ENCODE data around the gene ANKRD36B.
A peak's percentile ranks its signal among the peaks of the same experiment; 100 is the strongest.
"Not testable (repeated sequence)": the region's sequence is repeated elsewhere in the genome, so short reads cannot be mapped to it uniquely, and the experiment has no call there.

The ANKRD36B gene

DNA sequence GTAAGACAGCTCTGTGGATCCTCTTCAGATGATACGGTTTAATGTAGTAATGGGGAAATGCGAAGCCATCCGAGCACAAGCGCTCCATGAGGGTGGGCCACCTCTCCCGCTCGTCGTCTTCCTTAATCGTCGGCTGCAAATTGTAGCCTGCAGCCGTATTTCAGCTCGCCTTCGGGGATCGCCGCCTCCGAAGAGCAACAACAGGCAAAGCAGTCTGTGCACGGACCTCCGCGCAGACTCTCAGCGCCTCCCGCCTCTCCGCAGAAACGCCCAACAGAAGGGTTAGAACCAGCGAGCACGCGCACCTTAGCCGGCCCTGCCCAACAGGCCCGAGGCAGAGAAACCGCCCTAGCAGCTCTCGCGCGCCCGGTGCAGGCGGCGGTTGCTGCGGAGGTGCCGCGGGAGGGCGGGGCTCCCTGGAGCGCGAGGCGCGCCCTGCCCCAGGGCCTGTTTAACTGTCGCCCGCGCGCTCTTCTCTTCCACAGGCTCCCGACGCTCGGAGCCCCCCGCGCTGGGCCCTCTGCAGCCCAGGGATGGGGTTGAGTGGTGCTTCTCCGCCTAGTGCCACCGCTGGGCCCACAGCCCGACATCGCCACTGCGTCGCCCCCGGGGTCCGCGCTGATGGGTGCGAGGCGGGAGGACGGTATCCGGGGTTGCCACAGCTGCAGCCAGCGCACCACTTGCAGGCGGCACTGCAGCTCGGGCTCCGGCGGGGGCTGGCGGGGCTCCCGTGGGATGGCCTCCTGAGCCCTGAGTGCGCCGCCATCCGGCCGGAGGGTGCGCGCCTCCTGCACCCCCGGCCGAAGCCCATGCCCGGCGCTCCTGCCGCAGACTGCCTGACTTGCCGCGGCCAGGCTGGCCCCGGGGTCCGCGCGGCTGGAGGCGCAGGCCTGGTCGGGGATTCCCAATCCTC is at the start of gene ANKRD36B:
Gene ANKRD36B (minus strand): TSS at position 280 of the 913 bp plus-strand sequence. CDS start 192 bp downstream, at position 88.
- DNase-seq = peak; percentile 75

DNA sequence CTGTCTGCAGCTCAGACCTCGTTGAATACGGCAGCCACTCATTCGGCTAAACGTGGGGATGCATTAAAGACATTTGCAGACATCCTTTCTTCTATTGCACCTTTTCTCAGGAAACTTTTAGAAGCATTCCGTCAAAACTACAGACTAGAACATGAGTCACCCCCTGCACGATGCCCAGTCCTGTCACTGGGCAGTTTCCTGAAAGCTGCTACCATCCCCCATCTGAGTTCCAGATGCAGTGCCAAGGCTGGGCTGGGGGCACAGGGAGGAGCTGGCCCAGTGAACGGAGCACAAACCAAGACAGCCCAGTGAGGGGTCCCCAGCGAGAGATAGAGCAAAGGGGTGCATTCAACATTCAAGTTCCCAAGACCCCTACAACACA is 36.4 kb upstream of the ANKRD36B start:
- DNase-seq = not testable (repeated sequence)

DNA sequence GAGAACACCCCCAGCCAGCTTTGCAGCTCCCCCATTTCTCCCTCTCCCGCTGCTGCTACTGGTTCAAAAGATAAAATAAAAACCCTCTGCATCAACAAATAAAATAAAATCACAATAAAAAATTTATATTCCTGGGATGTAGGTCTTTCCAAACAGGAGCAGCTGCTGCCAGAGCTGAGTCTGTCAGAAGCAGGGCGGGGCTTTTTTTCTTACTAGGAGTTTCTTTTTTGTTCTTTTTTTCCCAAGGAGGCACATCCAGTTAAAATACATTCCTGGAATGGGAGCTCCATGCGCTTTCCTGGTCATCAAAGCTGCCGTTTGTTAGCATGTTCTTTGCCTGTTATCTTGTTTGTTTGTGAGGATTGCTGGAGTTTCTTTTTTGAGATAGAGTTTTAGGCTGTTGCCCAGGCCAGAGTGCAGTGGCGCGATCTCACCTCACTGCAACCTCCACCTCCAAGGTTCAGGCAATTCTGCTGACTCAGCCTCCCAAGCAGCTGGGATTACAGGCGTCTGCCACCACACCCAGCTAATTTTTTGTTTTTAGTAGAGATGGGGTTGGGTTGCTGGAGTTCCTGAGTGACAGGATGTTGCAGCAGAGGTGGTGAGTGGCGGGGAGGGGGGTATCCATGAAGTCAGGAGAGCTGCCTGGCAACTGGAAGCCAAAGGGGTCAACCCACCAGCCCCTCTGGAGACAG is 35.8 kb upstream of the ANKRD36B start:
- not testable (repeated sequence) for DNase-seq

DNA sequence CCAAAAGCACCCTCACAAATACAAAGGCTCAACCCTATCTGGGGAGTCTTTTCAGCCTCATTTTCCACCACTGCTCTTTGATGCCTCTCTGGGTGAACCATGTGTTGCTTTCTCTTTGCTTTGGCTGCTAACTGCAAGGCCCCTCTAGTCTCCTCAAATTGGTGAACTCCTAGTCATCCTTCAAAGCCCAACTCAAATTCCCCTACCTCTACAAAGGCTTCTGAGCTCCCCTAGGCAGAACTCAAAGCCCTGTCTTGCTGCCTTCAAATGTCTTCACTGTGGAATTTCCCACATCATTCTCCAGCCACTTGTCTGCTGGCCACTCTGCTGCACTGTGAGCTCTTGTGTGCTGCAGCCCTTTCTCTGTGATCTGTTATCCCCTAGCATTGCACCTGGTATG is 33.3 kb upstream of the ANKRD36B start:
- DNase-seq = not testable (repeated sequence)

DNA sequence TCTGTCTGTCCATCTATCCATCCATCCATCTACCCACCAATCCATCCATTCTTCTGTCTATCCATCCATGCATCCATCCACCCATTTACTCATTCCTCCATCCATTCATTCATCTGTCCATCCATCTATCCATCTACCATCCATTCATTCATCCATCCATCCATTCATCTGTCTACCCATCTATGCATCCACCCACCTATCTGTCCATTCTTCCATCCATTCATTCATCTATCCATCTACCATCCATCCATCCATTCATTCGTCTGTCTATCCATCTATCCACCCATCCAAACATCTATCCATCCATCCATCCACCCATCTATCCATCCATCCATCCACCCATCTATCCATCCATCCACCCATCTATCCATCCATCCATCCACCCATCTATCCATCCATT is 30.8 kb upstream of the ANKRD36B start:
- DNase-seq = not testable (repeated sequence)

DNA sequence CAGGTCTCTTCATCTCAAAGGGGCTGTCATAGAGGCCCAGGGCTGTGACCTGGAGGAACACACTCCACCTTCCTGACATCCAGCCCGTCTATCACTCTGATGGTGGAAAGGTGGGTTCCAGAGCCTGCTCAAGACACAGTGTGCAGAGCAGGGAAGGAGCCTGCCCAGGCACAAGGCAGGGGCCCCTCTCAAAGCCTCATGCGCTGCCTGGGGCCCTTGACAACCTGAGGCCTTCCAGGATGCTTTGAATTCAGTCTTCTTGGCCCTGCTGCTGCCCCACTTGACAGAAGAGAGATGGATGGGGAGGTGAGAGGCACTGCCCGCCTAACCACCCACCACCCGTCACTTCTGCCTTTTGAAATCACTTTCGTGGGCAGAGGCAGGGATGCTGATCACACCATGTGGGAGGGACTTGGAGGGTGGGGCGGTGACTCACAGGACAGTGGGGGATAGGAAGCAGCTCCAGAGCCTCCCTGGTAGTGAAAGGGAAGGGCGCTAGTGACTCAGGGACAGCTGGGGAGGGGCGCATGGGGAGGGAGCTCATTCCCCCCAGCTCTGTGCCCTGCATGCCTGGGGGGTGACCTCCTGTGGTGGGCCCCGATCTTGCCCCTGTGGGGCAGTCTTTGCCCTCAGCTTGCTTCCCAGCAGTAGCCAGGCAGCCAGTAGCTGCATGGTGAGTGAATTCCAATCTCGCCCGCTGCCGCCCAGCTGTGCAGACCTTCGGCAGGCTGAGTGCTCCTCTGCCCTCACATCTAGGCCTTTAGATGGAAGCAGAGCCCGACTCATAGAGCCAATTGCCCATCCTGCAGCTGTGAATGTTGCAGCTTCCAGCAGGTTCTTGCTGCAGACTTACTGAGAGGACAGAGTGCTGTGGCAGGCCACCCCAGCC is 29.5 kb upstream of the ANKRD36B start:
- DNase-seq = not testable (repeated sequence)

DNA sequence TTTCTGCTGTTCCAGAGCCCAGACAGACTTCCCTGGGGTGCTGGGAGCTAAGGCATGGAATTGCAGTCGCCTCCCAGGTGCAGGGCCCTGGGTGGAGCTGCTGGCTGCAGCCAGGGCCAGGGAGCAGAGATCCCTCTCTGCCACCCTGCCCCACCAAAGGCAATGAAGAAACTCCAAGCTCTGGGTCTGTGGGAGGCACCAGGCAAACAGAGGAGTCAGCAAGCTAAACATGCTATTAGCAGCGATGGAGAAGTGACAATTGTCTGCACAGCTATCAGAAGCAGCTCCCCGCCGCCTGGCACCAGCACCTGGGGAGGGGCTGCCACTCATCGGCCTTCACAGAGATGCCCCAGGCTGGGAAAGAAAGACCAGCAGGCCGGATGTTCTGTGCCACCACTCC is 28.2 kb upstream of the ANKRD36B start:
- DNase-seq = no peak

DNA sequence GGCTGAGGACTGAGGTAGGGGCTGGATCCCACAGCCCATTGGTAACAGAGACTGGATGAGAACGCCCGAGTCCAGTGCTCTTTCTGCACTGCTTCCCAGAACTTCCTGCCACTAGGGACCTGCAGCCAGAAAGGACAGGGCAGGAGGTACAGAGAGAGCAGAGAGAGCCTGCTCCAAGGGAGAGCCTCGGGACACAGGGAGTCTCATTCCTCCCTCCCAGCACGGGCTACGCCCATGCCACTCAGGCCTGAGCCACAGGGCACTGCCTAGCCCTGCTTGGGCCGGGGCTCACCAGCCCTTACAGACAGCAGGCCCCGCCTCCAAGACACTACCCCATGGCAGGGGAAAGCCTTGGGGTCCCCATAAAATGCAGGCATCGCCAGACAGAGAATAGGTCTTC is 26.1 kb upstream of the ANKRD36B start:
- not testable (repeated sequence) for DNase-seq

DNA sequence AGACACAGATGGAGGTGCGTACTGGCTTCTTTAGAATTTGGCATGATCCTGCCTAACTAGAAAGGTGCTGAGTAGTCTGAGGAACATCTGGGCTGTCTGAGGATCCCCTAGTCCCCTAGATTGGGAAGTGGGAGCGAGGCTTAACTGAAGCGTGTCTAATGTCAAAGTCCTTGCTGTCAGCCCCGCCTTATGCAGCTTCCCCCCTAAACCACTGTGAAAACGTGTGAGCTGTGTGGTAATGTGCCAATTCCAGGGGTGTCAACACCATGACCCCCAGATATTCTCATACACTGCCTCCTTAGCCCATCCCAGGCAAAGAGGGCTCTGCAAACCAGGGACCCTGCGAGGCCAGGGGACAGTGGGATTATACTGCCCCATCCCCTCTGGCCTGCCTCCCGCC is 22.2 kb upstream of the ANKRD36B start:
- not testable (repeated sequence) for DNase-seq

DNA sequence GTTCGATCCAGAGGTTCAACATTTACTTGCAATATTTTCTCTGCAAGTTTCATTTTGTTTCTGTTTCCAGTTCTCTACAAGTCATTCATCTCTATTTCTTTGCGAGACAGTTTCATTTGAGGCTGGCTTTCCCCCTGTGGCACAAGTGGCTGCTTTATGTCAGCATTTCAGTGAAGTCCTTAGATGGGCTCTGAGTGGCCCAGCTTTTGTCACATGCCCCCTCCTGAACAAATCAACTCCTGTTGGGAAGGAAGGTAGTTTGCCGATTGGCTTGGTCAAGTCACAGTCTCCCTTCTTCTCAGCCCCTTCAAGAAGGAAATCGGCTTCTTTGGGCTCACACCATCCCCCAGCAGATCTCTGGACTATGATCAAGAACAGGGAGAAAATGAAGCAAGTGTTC is 19.1 kb upstream of the ANKRD36B start:
- not testable (repeated sequence) for DNase-seq

DNA sequence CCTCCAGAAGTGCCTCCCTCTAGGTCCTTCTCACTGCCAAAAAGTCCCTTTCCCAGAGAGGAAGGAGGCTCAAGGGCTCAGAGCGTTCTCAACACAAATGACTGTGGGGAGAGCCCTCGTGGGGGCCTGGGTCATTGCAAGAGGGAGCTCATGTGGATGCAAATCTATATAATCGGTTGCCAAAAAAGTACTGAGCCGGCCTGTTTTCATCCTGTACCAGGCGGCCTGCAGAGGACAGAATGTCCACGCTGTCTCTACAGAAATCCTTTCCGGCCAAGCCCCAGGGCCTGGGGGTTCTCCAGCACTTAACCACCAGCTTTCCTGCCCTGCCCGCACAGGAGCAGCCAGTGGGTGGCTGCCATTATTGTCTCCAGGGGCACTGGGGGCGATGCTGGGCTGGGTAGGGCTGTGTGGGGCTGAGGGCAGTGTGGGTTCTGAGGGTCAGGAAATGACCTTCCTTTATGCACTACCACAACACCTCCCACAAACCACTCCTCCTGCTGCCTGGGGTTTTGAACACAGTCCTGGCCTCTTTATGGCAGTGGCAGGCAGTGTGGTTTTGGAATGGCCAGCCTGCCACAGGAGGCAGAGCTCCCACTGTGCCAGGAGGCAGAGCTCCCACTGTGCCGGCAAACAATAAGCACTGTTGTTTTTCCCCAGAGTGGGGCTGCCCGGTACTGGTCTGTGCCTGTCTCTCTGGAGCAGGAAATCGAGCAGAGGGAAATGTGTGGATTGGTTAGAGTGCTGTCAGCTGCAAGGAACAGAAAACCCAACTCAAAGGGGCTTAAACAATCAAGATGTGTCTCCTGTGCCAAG is 16.1 kb upstream of the ANKRD36B start:
- not testable (repeated sequence) for DNase-seq

DNA sequence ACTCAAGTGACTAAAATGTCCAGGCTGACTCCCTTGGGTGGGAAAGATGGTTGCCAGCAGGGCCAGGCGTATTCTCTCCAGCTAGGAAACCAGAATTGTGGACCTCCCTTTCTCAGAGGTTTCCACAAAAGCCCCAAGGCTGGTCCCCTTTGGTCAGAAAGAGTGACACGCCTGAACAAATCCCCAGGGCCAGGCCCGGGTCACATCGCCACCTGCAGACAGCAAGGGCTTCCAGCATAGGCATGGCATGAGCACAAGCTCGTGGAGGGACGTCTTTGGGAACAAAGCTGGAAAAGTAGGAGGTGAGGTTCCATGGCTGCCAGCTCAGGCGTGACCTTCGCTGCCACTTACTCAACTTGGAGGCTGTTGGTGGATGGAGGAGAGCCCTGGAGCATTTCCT is 15.4 kb upstream of the ANKRD36B start:
- DNase-seq = not testable (repeated sequence)

DNA sequence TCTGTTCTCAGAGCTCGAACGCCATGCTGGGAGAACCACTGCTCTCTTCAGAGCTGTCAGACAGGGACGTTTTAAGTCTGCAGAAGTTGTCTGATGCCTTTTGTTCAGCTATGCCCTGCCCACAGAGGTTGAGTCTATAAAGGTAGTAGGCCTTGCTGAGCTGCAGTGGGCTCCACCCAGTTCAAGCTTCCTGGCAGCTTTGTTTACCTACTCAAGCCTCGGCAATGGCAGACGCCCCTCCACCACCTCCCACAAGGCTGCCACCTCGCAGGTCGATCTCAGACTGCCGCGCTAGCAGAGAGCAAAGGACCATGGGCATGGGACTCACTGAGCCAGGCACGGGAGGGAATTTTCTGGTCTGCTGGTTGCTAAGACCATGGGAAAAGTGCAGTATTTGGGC is 11.9 kb upstream of the ANKRD36B start:
- not testable (repeated sequence) for DNase-seq

DNA sequence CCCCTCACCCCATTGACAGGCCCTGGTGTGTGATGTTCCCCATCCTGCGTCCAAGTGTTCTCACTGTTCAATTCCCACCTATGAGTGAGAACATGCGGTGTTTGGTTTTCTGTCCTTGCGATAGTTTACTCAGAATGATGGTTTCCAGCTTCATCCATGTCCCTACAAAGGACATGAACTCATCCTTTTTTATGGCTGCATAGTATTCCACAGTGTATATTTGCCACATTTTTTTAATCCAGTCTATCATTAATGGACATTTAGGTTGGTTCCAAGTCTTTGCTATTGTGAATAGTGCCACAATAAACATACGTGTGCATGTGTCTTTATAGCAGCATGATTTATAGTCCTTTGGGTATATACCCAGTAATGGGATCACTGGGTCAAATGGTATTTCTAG is 6.5 kb upstream of the ANKRD36B start:
- not testable (repeated sequence) for DNase-seq

DNA sequence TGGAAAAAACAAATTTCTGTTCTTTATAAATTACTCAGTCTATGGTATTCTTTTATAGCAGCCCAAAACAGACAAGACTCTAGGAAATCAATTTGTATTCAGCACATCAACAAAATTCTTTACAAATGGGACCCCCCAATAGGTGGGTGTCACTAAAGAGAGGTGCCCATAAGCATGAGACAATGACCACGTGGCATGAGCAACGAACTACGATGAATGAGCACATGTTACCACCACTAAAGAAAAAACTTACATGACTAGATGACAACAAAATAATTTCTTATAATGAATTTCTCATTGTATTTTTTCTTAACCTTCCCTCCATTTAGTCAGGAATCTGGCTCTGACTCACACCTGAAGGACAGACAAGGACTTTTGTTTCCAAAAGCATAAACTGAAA is 3.8 kb upstream of the ANKRD36B start:
- DNase-seq = not testable (repeated sequence)

DNA sequence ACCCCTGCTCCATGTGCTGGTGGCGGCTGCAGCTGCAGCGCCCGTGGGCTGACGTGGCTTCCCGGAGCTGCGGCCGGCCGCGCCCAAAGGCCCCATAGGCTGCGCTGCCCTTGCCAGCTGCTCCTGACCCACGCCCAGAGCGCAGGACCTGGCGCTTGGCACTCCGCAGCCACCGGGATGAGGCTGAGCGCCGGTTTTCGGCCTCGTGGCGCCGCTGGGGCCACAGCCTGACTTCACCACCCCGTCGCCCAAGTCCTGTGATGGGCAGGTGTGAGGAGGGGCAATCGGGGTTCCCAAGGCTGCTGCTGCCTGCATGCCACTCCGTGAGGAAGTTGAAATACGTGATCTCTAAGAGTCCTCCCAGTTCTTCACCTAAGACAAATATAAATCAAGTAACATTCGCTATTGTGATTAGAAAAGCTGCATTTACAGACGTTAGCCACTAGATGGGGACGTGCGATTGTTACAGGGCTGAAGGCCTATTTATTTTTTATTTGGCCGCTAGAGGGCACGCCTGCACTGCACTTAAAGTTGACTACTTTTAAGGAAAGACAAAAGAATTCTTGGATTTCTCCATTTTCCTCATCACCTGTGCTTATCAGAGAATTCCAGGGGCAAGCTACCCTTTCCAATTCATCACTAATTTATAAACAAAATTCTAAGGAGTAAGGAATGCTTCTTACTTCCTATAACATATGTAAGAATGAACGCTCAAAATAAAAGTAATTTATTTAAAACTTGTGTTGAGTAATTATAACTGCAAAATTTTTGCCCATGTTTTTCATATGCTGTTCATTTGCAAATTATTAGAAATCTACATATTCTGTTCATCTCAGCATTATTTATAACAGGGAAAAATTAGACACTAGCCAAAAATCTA is 1.1 kb upstream of the ANKRD36B start:
- peak; percentile 66 for DNase-seq

DNA sequence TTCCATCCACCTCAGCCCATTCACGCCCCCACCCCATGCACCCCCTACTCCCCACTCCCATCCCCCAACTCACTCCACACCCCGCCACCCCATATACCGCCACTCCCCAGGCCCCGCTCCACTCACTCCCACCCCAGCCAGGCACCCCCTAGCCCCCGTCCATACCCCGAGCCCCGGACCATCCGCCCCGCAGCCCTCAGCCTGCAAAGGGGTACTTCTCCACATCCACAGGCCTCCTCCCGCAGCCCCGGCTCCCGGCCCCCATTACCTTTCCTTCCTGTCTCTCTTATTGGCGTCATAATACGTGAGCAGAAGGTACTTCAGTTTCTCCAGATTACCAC is 450 bp downstream of the ANKRD36B start:
- DNase-seq = not testable (repeated sequence)

DNA sequence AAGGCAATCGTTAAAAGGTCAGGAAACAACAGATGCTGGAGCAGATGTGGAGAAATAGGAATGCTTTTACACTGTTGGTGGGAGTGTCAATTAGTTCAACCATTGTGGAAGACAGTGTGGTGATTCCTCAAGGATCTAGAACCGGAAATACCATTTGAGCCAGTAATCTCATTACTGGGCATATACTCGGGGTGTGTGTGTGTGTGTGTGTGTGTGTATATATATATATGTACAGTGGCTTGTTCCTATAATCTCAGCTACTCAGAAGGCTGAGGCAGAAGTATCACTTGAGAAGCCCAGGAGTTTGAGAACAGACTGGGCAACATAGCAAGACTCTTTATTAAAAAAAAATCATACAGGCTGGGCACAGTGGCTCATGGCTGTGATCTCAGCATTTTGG is 24.0 kb downstream of the ANKRD36B start:
- not testable (repeated sequence) for DNase-seq

DNA sequence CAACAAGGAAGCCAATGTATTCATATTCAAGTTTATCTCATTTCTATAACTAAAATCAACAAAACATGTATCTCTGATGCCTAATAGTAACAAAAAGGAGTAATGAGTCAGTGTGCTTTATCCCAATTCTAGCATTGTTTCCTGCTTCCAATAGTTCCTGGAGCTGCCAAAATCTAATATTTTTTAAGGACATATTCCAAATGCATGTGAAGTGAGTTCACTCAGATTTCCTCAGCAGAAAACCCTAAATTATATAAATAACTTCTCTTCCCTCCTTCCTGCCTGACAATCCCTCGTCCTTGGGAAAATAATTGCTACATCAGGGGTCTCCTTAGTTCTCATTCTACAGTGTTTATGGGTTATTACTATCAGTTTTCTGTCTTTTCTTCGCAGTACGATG is 37.3 kb downstream of the ANKRD36B start:
- not testable (repeated sequence) for DNase-seq

DNA sequence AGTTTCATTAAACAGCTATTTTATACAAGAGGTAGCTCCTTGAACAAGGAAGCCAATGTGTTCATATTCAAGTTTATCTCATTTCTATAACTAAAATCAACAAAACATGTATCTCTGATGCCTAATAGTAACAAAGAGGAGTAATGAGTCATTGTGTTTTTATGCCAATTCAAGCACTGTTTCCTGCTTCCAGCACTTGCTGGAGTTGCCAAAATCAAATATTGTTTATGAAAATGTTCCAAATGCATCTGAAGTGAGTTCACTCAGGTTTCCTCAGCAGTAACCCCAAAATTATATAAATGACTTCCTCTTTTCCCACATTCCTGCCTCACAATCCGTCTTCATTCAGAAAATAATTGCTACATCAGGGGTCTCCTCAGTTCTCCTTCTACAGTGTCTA is 39.2 kb downstream of the ANKRD36B start:
- DNase-seq = not testable (repeated sequence)

DNA sequence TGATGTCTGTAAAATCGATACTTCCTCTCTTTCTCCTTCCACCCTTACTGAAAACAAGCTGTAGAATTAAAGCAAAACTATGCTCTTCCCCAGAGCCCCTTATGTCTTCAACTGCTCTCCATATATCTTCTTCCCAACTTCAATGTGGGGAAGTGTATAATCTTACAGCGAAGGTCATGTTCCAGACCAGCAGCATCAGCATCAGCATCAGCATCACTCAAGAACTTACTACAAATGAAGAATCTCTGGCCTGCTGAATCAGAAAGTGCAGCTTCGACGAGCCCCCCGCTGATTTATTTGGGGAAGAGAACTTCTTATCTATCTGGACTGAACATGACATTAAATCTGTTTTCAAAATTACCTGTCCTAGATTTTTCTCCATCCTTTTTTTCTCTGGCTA is 40.6 kb downstream of the ANKRD36B start:
- DNase-seq = not testable (repeated sequence)
